ENCODE data around the gene OSBPL10.

Gene OSBPL10

DNA sequence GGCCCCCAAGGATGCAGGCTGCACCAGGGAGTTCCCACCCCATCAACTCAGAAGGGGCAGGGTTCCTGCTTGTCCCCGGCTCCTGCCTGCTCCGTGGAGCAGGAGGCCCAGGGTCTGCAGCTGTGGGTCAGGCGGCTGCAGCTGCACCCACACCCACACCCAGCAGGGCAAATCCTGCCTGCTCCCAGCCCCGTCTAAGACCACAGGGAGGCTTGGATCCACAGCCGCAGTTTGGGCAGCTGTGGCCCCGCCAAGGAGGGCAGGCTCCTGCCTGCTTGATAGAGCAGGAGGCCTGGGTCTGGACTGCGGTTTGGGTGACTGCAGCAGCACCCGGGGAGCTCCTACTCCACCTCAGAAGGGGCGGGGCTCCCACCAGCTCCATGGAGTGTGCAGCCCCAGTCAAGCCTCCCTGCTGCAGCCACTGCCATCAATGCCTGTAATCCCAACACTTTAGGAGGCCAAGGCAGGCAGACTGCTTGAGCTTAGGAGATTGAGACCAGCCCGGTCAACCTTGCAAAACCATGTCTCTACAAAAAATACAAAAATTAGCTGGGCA, 163.6 kb downstream of the OSBPL10 start:
- no peaks in the 10 kb centered on the region for H3K9me3 ChIP-seq (ENCODE audit: insufficient read depth, low read depth, low read length)
- H3K27ac ChIP-seq (ENCODE audit: low read length), result no peak overlapping the region
- no peaks in the 10 kb centered on the region for H3K36me3 ChIP-seq (ENCODE audit: insufficient read depth, low read depth, low read length)
- no peak overlapping the region for H3K9ac ChIP-seq (ENCODE audit: low read depth, low read length)
- H3K27me3 ChIP-seq (ENCODE audit: insufficient read depth, low read length), result no peaks in the 10 kb centered on the region
- H3K4me3 ChIP-seq (ENCODE audit: low read length), result no peak overlapping the region
- no peaks in the 10 kb centered on the region; the same call in 1 of the 2 replicates for H3K4me1 ChIP-seq (ENCODE audit: insufficient read depth, low read length)

DNA sequence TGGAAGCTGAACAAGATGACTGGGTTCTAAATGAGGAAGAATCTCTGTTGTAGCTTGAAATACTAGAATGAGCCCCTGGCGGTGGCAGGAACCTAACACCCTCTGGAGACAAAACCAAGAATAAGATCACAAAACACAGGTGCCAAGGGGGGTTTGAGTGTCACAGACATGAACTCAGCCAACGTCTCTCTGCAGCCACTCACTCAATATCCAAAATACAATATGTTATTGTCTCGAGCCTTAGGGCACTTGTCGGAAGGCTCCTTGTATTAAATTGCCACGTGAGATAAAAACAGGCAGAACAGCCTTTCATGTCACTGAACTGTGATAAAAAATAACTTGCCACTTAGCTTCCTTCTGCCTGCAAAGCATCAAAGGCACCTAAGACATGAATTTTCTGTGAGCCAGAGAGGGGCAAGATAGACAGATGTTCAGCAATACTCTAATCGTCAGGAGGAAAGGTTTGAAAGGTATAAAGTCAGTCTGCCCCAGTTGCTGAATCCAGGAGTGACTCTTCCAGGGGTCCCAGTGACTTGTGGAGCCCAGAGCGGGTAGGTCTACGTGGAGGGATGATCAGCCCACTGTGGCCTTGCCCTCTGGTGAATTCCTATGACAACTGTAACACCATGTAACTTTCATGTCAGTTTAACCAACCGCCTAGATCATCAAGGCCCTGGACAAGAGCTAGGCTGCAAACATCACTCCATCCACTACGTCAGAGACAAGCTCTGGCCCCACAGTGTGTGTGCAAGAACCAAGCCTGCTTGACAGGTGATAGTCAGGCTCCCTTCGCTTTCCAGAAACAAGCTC, 165.2 kb downstream of the OSBPL10 start:
- H3K4me1 ChIP-seq (ENCODE audit: insufficient read depth, low read length), result no peaks in the 10 kb centered on the region; the same call in 1 of the 2 replicates
- no peaks in the 10 kb centered on the region for H3K9me3 ChIP-seq (ENCODE audit: insufficient read depth, low read depth, low read length)
- H3K27me3 ChIP-seq (ENCODE audit: insufficient read depth, low read length), result no peaks in the 10 kb centered on the region
- no peak overlapping the region for H3K4me3 ChIP-seq (ENCODE audit: low read length)
- H3K36me3 ChIP-seq (ENCODE audit: insufficient read depth, low read depth, low read length), result no peaks in the 10 kb centered on the region
- no peak overlapping the region for H3K9ac ChIP-seq (ENCODE audit: low read depth, low read length)
- no peak overlapping the region for H3K27ac ChIP-seq (ENCODE audit: low read length)

DNA sequence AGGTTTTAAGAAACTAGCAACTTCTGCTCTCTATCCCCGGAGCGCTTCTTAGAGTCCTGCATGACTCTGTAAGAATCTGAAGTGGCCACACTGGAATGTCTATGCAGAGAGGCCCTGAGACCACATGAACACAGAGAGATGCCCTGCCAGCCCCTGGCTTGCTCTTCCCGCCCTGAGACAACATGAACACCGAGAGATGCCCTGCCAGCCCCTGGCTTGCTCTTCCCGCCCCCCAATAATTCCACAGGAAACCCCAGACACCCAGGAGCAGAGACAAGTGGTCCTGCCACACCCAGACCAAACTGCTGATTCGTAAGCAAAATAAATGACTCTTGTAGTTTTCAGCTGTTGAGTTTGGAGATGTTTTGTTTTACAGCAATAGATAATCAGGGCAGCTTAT, 166.1 kb downstream of the OSBPL10 start:
- H3K27ac ChIP-seq (ENCODE audit: low read length), result no peak overlapping the region

DNA sequence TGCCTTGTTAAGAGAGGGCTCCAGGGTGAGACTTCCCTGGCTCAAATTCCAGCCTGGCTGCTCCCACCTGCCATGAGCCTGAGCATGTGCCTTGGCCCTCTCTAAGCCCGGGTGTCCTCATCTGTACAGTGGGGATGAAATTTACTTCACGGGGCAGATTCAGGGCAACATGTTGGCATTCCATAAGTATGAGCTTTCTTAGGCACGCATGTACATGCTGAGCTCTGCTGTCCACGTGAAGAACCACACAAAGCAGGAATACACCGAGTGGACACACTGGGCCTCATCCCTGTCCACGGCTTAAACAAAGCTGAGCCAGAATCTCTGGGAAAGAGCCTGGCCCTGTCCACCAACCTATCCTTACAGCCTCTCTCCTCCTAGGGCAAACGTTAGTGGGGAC, 167.4 kb downstream of the OSBPL10 start:
- no peaks in the 10 kb centered on the region for H3K27me3 ChIP-seq (ENCODE audit: insufficient read depth, low read length)

More for the DNA sequence above, 166.1 kb downstream of the OSBPL10 start:
- Histone ChIP-seq H3K9me3 (ENCODE audit: insufficient read depth, low read depth, low read length) (no peaks in the 10 kb centered on the region), H3K9ac (ENCODE audit: low read depth, low read length) (no peak overlapping the region), H3K36me3 (ENCODE audit: insufficient read depth, low read depth, low read length) (no peaks in the 10 kb centered on the region), H3K4me3 (ENCODE audit: low read length) (no peak overlapping the region), H3K27me3 (ENCODE audit: insufficient read depth, low read length) (no peaks in the 10 kb centered on the region), H3K4me1 (ENCODE audit: insufficient read depth, low read length) (no peaks in the 10 kb centered on the region; the same call in 1 of the 2 replicates)

DNA sequence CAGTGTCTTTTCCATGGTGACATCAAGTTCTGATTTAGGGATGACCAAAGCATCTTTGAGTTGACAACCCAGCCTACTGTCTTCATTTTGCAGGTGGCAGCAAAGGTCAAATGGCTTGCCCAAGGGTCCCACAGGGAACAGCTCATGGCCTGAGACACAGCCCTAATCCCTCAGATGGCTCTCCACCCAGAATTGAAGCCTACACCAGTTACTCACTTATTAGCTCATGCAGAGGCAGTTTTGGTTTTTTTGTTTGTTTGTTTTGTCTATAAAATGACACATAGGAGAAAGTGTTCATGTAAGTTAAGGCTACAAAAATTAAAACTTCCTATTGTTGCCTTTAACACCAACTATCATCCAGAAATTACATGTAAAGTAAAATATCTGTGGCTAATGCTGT, 167.9 kb downstream of the OSBPL10 start:
- no peaks in the 10 kb centered on the region for H3K9me3 ChIP-seq (ENCODE audit: insufficient read depth, low read depth, low read length)
- H3K4me1 ChIP-seq (ENCODE audit: insufficient read depth, low read length), result no peaks in the 10 kb centered on the region; the same call in 1 of the 2 replicates
- no peak overlapping the region for H3K9ac ChIP-seq (ENCODE audit: low read depth, low read length)
- no peak overlapping the region for H3K27ac ChIP-seq (ENCODE audit: low read length)
- H3K36me3 ChIP-seq (ENCODE audit: insufficient read depth, low read depth, low read length), result no peaks in the 10 kb centered on the region
- H3K27me3 ChIP-seq (ENCODE audit: insufficient read depth, low read length), result no peaks in the 10 kb centered on the region
- no peak overlapping the region for H3K4me3 ChIP-seq (ENCODE audit: low read length)

More for the DNA sequence above, 167.4 kb downstream of the OSBPL10 start:
- Histone ChIP-seq H3K4me3 (ENCODE audit: low read length) (no peak overlapping the region), H3K36me3 (ENCODE audit: insufficient read depth, low read depth, low read length) (no peaks in the 10 kb centered on the region), H3K27ac (ENCODE audit: low read length) (no peak overlapping the region), H3K9me3 (ENCODE audit: insufficient read depth, low read depth, low read length) (no peaks in the 10 kb centered on the region), H3K9ac (ENCODE audit: low read depth, low read length) (no peak overlapping the region), H3K4me1 (ENCODE audit: insufficient read depth, low read length) (no peaks in the 10 kb centered on the region; the same call in 1 of the 2 replicates)

DNA sequence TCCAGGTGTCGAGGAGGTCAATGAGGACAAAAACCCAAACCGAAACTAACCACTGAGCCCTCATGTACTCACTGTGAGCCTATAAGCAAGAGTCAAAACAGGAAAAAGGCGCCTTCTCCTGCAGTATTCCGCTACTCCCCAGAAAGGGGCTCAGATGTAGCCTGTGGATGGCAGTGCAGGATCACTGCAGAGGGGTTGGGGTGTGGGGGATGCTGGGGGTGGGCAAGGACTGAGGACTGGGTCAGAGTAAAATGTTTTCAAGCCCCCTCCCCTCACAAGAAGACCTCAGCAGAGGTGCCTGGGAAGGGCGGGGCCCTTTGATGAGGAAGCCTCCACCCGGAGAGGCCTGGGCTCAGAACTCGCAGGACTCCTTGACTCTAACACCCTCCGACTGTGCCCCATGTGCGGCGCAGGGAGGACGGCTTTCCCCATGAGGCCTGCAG, 170.1 kb downstream of the OSBPL10 start:
- Histone ChIP-seq H3K36me3 (ENCODE audit: insufficient read depth, low read depth, low read length) (no peaks in the 10 kb centered on the region), H3K9me3 (ENCODE audit: insufficient read depth, low read depth, low read length) (no peaks in the 10 kb centered on the region), H3K27ac (ENCODE audit: low read length) (no peak overlapping the region), H3K4me3 (ENCODE audit: low read length) (no peak overlapping the region), H3K27me3 (ENCODE audit: insufficient read depth, low read length) (no peaks in the 10 kb centered on the region), H3K9ac (ENCODE audit: low read depth, low read length) (no peak overlapping the region), H3K4me1 (ENCODE audit: insufficient read depth, low read length) (no peaks in the 10 kb centered on the region; the same call in 1 of the 2 replicates)

DNA sequence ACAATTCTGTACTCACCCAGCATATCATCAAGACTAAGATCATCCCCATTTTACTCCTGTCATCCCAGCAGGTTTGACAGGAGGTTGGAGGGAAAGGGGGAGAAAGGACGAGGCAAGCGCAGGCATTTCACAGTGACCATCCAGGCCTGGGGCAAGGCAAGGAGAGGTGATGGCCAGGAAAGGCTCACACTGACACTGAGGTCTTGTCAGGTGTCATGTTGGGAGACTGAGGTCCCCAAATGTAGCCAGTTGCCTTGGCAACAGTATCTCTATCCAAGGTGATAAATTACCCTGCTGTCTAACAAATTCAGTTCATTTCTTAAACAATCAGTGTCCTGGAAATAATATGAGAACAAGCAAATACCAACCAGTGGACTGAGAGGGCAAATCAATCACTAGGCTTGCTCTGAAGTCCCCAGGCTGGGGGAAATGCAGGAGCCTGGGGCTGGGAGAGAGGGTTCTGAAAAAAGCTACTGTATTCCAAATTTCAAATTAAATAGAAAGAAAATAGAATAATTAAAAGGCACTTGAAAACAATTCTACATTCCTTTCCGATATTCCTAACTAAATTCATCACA, 172.8 kb downstream of the OSBPL10 start:
- Histone ChIP-seq H3K4me3 (ENCODE audit: low read length) (no peak overlapping the region), H3K27me3 (ENCODE audit: insufficient read depth, low read length) (no peaks in the 10 kb centered on the region), H3K4me1 (ENCODE audit: insufficient read depth, low read length) (no peaks in the 10 kb centered on the region; the same call in 1 of the 2 replicates), H3K27ac (ENCODE audit: low read length) (no peak overlapping the region), H3K36me3 (ENCODE audit: insufficient read depth, low read depth, low read length) (no peaks in the 10 kb centered on the region), H3K9me3 (ENCODE audit: insufficient read depth, low read depth, low read length) (no peaks in the 10 kb centered on the region), H3K9ac (ENCODE audit: low read depth, low read length) (no peak overlapping the region)

DNA sequence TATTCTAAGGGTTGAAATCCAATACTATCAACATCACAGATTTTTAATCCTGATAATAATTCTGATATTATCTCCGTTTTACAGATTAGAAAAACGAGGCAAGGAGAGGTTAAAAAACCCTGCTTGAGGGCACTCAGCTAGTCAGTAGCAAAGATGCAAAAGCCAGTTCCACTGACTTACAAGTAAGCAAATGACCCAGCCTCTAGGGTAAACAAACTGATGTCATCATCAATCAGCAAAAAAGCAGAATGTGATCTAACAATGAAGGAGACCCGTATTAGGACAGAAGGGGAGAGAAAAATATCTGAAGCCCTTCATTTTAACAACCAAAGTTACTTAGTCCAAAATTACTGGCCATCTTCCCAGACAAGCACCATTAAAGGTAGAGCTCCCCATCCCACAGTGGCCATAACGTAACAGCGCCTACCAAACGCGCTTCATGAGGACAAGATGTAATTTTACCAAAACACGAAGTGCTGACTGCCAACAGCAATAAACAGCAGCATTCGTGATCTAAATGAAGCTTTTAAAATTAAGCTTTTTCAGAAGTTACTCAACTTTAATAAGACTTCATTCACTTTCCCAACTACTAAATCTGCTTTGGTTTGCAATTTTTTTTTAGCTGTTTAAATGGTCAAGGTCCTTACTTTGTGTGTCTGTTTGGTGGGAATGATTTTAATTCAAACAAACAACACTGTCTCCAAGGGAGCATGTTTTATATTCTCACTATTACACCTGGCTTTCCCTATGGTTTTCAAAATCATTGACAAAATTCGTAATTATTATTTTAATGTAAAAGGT, 176.6 kb downstream of the OSBPL10 start:
- Histone ChIP-seq H3K36me3 (ENCODE audit: insufficient read depth, low read depth, low read length) (no peaks in the 10 kb centered on the region), H3K9ac (ENCODE audit: low read depth, low read length) (no peak overlapping the region), H3K27me3 (ENCODE audit: insufficient read depth, low read length) (no peaks in the 10 kb centered on the region), H3K4me3 (ENCODE audit: low read length) (no peak overlapping the region), H3K27ac (ENCODE audit: low read length) (no peak overlapping the region), H3K9me3 (ENCODE audit: insufficient read depth, low read depth, low read length) (no peaks in the 10 kb centered on the region), H3K4me1 (ENCODE audit: insufficient read depth, low read length) (no peaks in the 10 kb centered on the region; the same call in 1 of the 2 replicates)

DNA sequence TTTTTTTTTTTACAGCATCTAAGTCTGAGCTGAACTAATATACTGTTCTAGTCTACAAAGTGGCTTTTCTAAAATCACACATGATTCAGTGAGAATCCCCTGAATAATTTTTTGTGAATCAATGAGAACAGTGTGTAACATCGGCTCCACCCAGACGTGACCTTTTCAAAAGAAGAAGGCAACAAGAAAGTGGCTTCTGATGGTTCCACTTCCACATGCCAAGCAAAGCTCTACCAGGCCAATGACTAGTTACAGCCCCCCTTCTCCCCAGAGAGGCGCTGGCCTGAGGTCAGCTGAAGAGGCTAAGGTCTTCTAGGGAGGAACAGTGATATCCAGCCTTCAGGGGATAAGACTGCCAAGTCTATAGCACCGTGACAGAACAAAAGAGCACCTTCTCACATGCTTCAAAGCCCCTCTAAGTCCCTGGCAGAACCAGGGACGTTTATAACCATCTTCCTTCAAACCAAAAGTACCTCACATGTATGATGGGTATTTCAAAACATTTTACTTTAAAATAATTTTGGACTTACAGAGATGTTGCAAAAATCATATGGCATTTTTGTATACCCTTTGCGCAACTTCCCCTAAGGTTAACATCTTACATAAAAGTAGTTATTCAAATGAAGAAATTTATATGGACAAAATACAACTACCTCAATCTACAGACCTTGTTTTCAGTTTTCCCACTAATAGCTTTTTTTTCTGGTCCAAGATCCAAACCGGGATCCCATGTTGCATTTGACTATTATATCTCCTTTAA, 177.9 kb downstream of the OSBPL10 start:
- Histone ChIP-seq H3K4me3 (ENCODE audit: low read length) (no peak overlapping the region), H3K27ac (ENCODE audit: low read length) (no peak overlapping the region), H3K27me3 (ENCODE audit: insufficient read depth, low read length) (no peaks in the 10 kb centered on the region), H3K9ac (ENCODE audit: low read depth, low read length) (no peak overlapping the region), H3K36me3 (ENCODE audit: insufficient read depth, low read depth, low read length) (no peaks in the 10 kb centered on the region), H3K4me1 (ENCODE audit: insufficient read depth, low read length) (no peaks in the 10 kb centered on the region; the same call in 1 of the 2 replicates), H3K9me3 (ENCODE audit: insufficient read depth, low read depth, low read length) (no peaks in the 10 kb centered on the region)

DNA sequence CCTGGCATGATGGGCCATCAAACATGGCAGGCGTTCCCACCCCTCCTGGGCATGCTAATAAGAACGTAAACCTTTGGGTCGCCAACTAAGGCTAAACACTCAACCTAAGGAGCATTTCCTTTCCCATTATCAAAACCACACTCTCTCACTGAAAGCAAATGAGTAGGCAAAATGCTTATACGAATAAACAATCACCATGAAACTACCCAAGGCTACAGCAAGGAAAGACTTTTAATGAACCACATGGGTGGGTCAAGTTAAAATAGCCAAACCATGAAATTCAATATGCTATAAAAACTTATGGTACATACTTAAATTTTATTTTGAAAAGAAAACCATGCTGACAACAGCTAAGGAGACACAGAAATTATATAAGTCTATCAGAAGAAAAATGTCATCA, 180.6 kb downstream of the OSBPL10 start:
- Histone ChIP-seq H3K27ac (ENCODE audit: low read length) (no peak overlapping the region), H3K9ac (ENCODE audit: low read depth, low read length) (no peak overlapping the region), H3K4me3 (ENCODE audit: low read length) (no peak overlapping the region), H3K27me3 (ENCODE audit: insufficient read depth, low read length) (no peaks in the 10 kb centered on the region), H3K9me3 (ENCODE audit: insufficient read depth, low read depth, low read length) (no peaks in the 10 kb centered on the region; the same call in 1 of the 2 replicates), H3K36me3 (ENCODE audit: insufficient read depth, low read depth, low read length) (no peaks in the 10 kb centered on the region), H3K4me1 (ENCODE audit: insufficient read depth, low read length) (no peaks in the 10 kb centered on the region; the same call in 1 of the 2 replicates)

DNA sequence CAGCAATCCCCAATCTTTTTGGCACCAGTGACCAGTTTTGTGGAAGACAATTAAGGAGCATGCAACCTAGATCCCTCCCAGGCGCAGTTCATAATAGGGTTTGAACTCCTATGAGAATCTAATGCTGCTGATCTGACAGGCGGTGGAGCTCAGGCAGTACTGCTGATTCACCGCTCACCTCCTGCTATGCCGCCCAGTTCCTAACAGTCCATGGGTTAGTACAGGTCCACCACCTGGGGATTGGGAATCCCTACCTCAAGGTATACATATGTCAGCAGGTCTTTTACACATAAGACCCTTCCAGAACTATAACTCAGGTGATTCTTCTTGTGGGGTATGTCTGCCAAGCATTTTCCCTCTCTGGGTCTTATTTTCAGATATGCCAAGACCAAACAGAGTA, 182.2 kb downstream of the OSBPL10 start:
- Histone ChIP-seq H3K9ac (ENCODE audit: low read depth, low read length) (no peak overlapping the region), H3K27ac (ENCODE audit: low read length) (no peak overlapping the region), H3K4me1 (ENCODE audit: insufficient read depth, low read length) (no peaks in the 10 kb centered on the region), H3K27me3 (ENCODE audit: insufficient read depth, low read length) (no peaks in the 10 kb centered on the region), H3K9me3 (ENCODE audit: insufficient read depth, low read depth, low read length) (no peaks in the 10 kb centered on the region; the same call in 1 of the 2 replicates), H3K36me3 (ENCODE audit: insufficient read depth, low read depth, low read length) (0 out of 2 replicates have a peak, but pooled peaks cover 3% of the 10 kb centered on the region), H3K4me3 (ENCODE audit: low read length) (no peak overlapping the region)

All from iPS-20b (cell line).